Loucy (cell line): ENCODE results near the gene DCLK3.

Experiments used
- H2AFZ ChIP-seq: fragments of 200-600 bp; sonication (generic); 2 replicates; pipeline ENCODE4 v1.6.0; 2016; ENCODE audit warnings: antibody characterized with exemption, mild to moderate bottlenecking, low read length, moderate library complexity
- H3F3A ChIP-seq: fragments of 200-600 bp; 2 replicates; pipeline ENCODE4 v1.6.0; 2016; ENCODE audit warnings: antibody characterized with exemption, low read depth, mild to moderate bottlenecking
- H3K27me3 ChIP-seq: fragments of 200-600 bp; sonication (generic); 2 replicates; pipeline ENCODE4 v1.6.1; 2014; ENCODE audit warnings: low read length, mild to moderate bottlenecking; ENCODE audit not compliant: insufficient read depth, poor library complexity, severe bottlenecking
- H3K36me3 ChIP-seq: fragments of 200-600 bp; sonication (generic); 2 replicates; pipeline ENCODE4 v1.6.1; 2016; ENCODE audit warnings: low read length; ENCODE audit not compliant: insufficient read depth
- H3K4me1 ChIP-seq: fragments of 200-600 bp; sonication (generic); 2 replicates; pipeline ENCODE4 v1.5.1; 2014; ENCODE audit warnings: low read length, mild to moderate bottlenecking; ENCODE audit not compliant: insufficient read depth, poor library complexity, severe bottlenecking
- H3K4me2 ChIP-seq: fragments of 200-600 bp; sonication (generic); 2 replicates; pipeline ENCODE4 v1.6.0; 2014; ENCODE audit warnings: antibody characterized with exemption, low read length, low read depth, mild to moderate bottlenecking; ENCODE audit not compliant: poor library complexity, severe bottlenecking
- H3K4me3 ChIP-seq: fragments of 200-600 bp; sonication (generic); 2 replicates; pipeline ENCODE4 v1.5.1; 2014; ENCODE audit warnings: low read length, mild to moderate bottlenecking, mixed read lengths; ENCODE audit not compliant: poor library complexity, severe bottlenecking
- H3K79me2 ChIP-seq: fragments of 200-600 bp; sonication (generic); 2 replicates; pipeline ENCODE4 v1.6.1; 2014; ENCODE audit warnings: low read length; ENCODE audit not compliant: insufficient read depth
- H3K9ac ChIP-seq: fragments of 200-600 bp; sonication (generic); 2 replicates; pipeline ENCODE4 v1.6.0; 2014; ENCODE audit warnings: mild to moderate bottlenecking, low read depth, low read length, moderate library complexity; ENCODE audit not compliant: poor library complexity, severe bottlenecking
- H3K9me2 ChIP-seq: fragments of 200-600 bp; sonication (generic); replicated peaks from 2 replicates; pipeline ENCODE4 v1.6.1; 2016; ENCODE audit warnings: low read depth, low read length, mixed read lengths
- H3K9me3 ChIP-seq: fragments of 200-600 bp; sonication (generic); 2 replicates; pipeline ENCODE4 v1.6.1; 2014; ENCODE audit warnings: mild to moderate bottlenecking, antibody characterized with exemption, low read length, low read depth; ENCODE audit not compliant: insufficient read depth
- H4K20me1 ChIP-seq: fragments of 200-600 bp; sonication (generic); 2 replicates; pipeline ENCODE4 v1.6.0; 2014; ENCODE audit warnings: antibody characterized with exemption, low read length, mild to moderate bottlenecking; ENCODE audit not compliant: insufficient read depth, poor library complexity, severe bottlenecking
- EZH2phosphoT487 ChIP-seq: fragments of 200-600 bp; IDR thresholded peaks from 2 replicates; pipeline ENCODE4 v1.6.1; 2018; ENCODE audit warnings: antibody characterized with exemption, mild to moderate bottlenecking, moderate library complexity, borderline replicate concordance
- TF ChIP-seq, protein P1 (sequence below): fragments of 200-600 bp; sonication (generic); conservative IDR thresholded peaks from 2 replicates; pipeline ENCODE4 v1.5.1; 2014; ENCODE audit warnings: mild to moderate bottlenecking, antibody characterized with exemption, low read length

The DCLK3 gene

GRCh38 chr3:36743826-36744225 is 20.5 kb downstream of the DCLK3 start:
- Histone ChIP-seq H3K9me2 (no peaks in the 10 kb centered on the region), H2AFZ (no peak overlapping the region), H3K9ac (no peak overlapping the region), H4K20me1 (no peaks in the 10 kb centered on the region), H3K4me3 (no peak overlapping the region), H3K9me3 (no peaks in the 10 kb centered on the region), H3K36me3 (no peaks in the 10 kb centered on the region), H3K4me2 (no peak overlapping the region), H3F3A (no peaks in the 10 kb centered on the region), H3K4me1 (peaks cover 7% of the 10 kb centered on the region), H3K27me3 (peaks cover 8% of the 10 kb centered on the region), H3K79me2 (no peaks in the 10 kb centered on the region)
- TF ChIP-seq, protein P1, sequence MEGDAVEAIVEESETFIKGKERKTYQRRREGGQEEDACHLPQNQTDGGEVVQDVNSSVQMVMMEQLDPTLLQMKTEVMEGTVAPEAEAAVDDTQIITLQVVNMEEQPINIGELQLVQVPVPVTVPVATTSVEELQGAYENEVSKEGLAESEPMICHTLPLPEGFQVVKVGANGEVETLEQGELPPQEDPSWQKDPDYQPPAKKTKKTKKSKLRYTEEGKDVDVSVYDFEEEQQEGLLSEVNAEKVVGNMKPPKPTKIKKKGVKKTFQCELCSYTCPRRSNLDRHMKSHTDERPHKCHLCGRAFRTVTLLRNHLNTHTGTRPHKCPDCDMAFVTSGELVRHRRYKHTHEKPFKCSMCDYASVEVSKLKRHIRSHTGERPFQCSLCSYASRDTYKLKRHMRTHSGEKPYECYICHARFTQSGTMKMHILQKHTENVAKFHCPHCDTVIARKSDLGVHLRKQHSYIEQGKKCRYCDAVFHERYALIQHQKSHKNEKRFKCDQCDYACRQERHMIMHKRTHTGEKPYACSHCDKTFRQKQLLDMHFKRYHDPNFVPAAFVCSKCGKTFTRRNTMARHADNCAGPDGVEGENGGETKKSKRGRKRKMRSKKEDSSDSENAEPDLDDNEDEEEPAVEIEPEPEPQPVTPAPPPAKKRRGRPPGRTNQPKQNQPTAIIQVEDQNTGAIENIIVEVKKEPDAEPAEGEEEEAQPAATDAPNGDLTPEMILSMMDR: no peak

- H3K27me3 ChIP-seq: peaks cover 8% of the 10 kb centered on the region
Observed at GRCh38 chr3:36741285-36741684, 23.1 kb downstream of the DCLK3 start.

DNA sequence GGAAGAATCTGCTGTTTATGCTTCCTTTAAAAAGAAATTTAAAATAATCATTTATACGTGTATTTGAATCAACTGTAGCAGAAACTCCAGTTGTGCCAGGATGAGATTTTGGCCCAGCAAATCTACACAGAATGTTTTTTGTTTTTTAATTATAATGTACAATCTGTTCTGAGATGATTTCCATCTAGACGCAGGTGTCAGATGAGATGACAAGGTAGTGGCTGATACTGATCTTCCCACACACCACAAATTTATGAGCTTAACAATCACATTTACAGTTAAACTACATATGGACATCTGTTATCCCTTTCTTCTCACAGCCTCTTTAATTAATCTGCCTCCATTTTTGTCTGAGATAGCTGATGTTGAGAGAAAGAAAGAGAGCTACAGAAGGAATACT is 23.6 kb downstream of the DCLK3 start:
- peaks cover 19% of the 10 kb centered on the region for H3K4me1 ChIP-seq

More at GRCh38 chr3:36741285-36741684, 23.1 kb downstream of the DCLK3 start:
- TF ChIP-seq EZH2phosphoT487: no peak
- TF ChIP-seq, protein P1: peak; percentile 33
- Histone ChIP-seq H3K4me3 (no peak overlapping the region), H3K4me2 (peak overlapping the region; percentile 26), H3K36me3 (no peaks in the 10 kb centered on the region), H3K9ac (no peak overlapping the region), H2AFZ (no peak overlapping the region), H3K4me1 (peaks cover 14% of the 10 kb centered on the region), H3F3A (no peaks in the 10 kb centered on the region), H3K9me3 (no peaks in the 10 kb centered on the region), H3K79me2 (no peaks in the 10 kb centered on the region), H3K9me2 (no peaks in the 10 kb centered on the region), H4K20me1 (no peaks in the 10 kb centered on the region)

More for the DNA sequence above, 23.6 kb downstream of the DCLK3 start:
- H3K27me3 ChIP-seq: peaks cover 8% of the 10 kb centered on the region
- no peak overlapping the region for H2AFZ ChIP-seq
- H3K9ac ChIP-seq: no peak overlapping the region
- TF ChIP-seq EZH2phosphoT487: peak; percentile 18; the same call in 1 of the 2 replicates
- TF ChIP-seq, protein P1: no peak
- no peaks in the 10 kb centered on the region for H3K79me2 ChIP-seq
- H3F3A ChIP-seq: no peaks in the 10 kb centered on the region
- H4K20me1 ChIP-seq: no peaks in the 10 kb centered on the region
- peak overlapping the region; percentile 26 for H3K4me2 ChIP-seq
- no peaks in the 10 kb centered on the region for H3K9me3 ChIP-seq
- no peaks in the 10 kb centered on the region for H3K9me2 ChIP-seq
- H3K4me3 ChIP-seq: no peak overlapping the region
- no peaks in the 10 kb centered on the region for H3K36me3 ChIP-seq
